HEK293T (cell line): Measurements from ENCODE around the gene HDAC9.

ENCODE experiments used
- CTCF ChIA-PET: fragments of 350-600 bp; formaldehyde crosslinking; extraction: SDS; loops from one replicate; lab custom pipeline; 2021; ENCODE audit warnings: antibody characterized with exemption, inconsistent platforms; lab: Yijun Ruan, JAX
- POLR2A ChIA-PET: fragments of 350-600 bp; formaldehyde crosslinking; extraction: SDS; loops from one replicate; lab custom pipeline; 2020; ENCODE audit warnings: antibody characterized with exemption, inconsistent platforms; lab: Yijun Ruan, JAX
- DNase-seq: peaks from one replicate; pipeline ENCODE4 v3.0.0; 2012; ENCODE audit warnings: mixed read lengths; ENCODE audit errors: extremely low spot score
- ARNT ChIP-seq: fragments of 450-650 bp; IDR thresholded peaks from 2 replicates; pipeline ENCODE4 v1.6.1; 2017; ENCODE audit warnings: mild to moderate bottlenecking
- BHLHE40 ChIP-seq: fragments of 450-650 bp; IDR thresholded peaks from 2 replicates; pipeline ENCODE4 v1.6.1; 2016; ENCODE audit warnings: mild to moderate bottlenecking, moderate library complexity, borderline replicate concordance
- CTBP1 ChIP-seq: fragments of 450-650 bp; IDR thresholded peaks from 2 replicates; pipeline ENCODE4 v1.6.1; 2016; ENCODE audit warnings: borderline replicate concordance
- ELF4 ChIP-seq: fragments of 450-650 bp; IDR thresholded peaks from 2 replicates; pipeline ENCODE4 v1.6.1; 2017; ENCODE audit warnings: antibody characterized with exemption
- FOXA1 ChIP-seq: fragments of 450-650 bp; IDR thresholded peaks from 2 replicates; pipeline ENCODE4 v1.6.1; 2016; ENCODE audit warnings: mild to moderate bottlenecking
- FOXK2 ChIP-seq: fragments of 450-650 bp; IDR thresholded peaks from 2 replicates; pipeline ENCODE4 v1.6.1; 2016; ENCODE audit warnings: mild to moderate bottlenecking
- FOXM1 ChIP-seq: fragments of 450-650 bp; IDR thresholded peaks from 2 replicates; pipeline ENCODE4 v1.6.1; 2017; ENCODE audit warnings: mild to moderate bottlenecking, borderline replicate concordance
- HDGF ChIP-seq: fragments of 450-650 bp; IDR thresholded peaks from 2 replicates; pipeline ENCODE4 v1.6.1; 2017; ENCODE audit warnings: antibody characterized with exemption, borderline replicate concordance
- L3MBTL2 ChIP-seq: fragments of 450-650 bp; conservative IDR thresholded peaks from 2 replicates; pipeline ENCODE4 v1.6.1; 2016; ENCODE audit warnings: mild to moderate bottlenecking
- LEF1 ChIP-seq: fragments of 450-650 bp; IDR thresholded peaks from 2 replicates; pipeline ENCODE4 v1.6.1; 2017; ENCODE audit warnings: mild to moderate bottlenecking, borderline replicate concordance
- NFRKB ChIP-seq: fragments of 450-650 bp; IDR thresholded peaks from 2 replicates; pipeline ENCODE4 v1.6.1; 2016; ENCODE audit warnings: mild to moderate bottlenecking, moderate library complexity
- PKNOX1 ChIP-seq: fragments of 450-650 bp; IDR thresholded peaks from 2 replicates; pipeline ENCODE4 v1.6.1; 2016
- SP1 ChIP-seq: fragments of 450-650 bp; IDR thresholded peaks from 2 replicates; pipeline ENCODE4 v1.6.1; 2017
- SUZ12 ChIP-seq: fragments of 450-650 bp; IDR thresholded peaks from 2 replicates; pipeline ENCODE4 v1.6.1; 2016; ENCODE audit warnings: mild to moderate bottlenecking
- TARDBP ChIP-seq: fragments of 450-650 bp; IDR thresholded peaks from 2 replicates; pipeline ENCODE4 v1.6.1; 2016
- ZNF384 ChIP-seq: fragments of 450-650 bp; IDR thresholded peaks from 2 replicates; pipeline ENCODE4 v1.6.1; 2016

HDAC9 gene

DNA sequence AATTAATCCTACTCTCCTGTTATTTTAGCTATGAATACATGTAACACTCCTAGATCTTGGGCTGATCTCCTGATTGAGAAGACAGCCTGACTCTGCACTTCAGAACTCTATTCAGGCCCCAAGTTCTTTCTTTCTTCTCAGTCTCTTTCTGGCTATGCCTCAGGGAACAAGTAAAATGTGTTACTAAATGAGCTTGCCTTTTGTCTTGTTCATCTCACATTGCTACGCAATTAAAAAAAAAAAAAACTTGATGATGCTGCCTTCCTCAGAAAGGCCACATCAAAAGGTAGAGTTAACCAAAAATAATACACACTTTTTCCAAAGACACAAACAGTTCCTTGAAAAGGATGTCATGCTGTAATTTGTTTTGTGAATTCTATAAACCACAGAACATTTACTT lies 363.8 kb downstream of the HDAC9 start:
- ChIA-PET CTCF (no interaction called here), POLR2A (no interaction called here)
- TF ChIP-seq L3MBTL2 (no peak), ZNF384 (no peak), BHLHE40 (no peak), LEF1 (no peak), CTBP1 (no peak), FOXK2 (no peak), ELF4 (no peak), FOXA1 (no peak), FOXM1 (no peak), SUZ12 (no peak), PKNOX1 (no peak), NFRKB (no peak), HDGF (no peak), ARNT (no peak), TARDBP (no peak), SP1 (no peak)
- DNase-seq: no peak

DNA sequence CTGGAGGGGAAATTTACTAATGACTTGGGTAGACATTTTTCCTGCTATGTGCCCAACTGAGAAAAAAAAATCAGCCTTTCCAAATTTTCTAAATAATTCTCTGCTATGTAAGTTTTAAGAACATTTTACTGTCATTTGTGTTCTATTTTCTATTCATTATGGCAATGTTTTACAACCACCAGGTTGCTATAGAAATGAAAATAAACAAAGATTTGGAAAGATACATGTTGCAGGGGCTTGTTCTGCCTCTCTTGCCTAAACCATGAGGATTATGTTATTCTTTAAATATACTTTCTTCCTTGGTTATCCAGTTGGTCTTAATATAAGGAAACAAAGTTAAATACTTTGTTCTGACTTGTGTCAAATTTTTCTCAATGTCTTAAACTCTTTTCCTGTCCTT lies 364.7 kb downstream of the HDAC9 start:
- ChIA-PET CTCF (no interaction called here), POLR2A (no interaction called here)
- TF ChIP-seq LEF1 (no peak), FOXM1 (no peak), L3MBTL2 (no peak)
- DNase-seq: no peak

- no peak for DNase-seq
- POLR2A ChIA-PET: no interaction called here
- no peak for TF ChIP-seq PKNOX1
- TF ChIP-seq ARNT: no peak
- no peak for TF ChIP-seq BHLHE40
- no peak for TF ChIP-seq LEF1
- TF ChIP-seq CTBP1: no peak
- TF ChIP-seq FOXK2: no peak
- no peak for TF ChIP-seq L3MBTL2
- no peak for TF ChIP-seq ZNF384
- TF ChIP-seq FOXM1: no peak
- no peak for TF ChIP-seq NFRKB
- no peak for TF ChIP-seq FOXA1
- CTCF ChIA-PET: no interaction called here
Measured at GRCh38 chr7:18861514-18862118, 366.1 kb downstream of the HDAC9 start.

GRCh38 chr7:18864967-18865366 lies 369.4 kb downstream of the HDAC9 start:
- TF ChIP-seq TARDBP: no peak
- no peak for TF ChIP-seq PKNOX1
- TF ChIP-seq L3MBTL2: no peak
- no peak for TF ChIP-seq ARNT
- TF ChIP-seq ELF4: no peak
- no peak for TF ChIP-seq ZNF384
- TF ChIP-seq NFRKB: no peak
- no peak for TF ChIP-seq BHLHE40
- no peak for TF ChIP-seq FOXM1
- TF ChIP-seq FOXA1: no peak
- TF ChIP-seq LEF1: no peak
- no peak for TF ChIP-seq HDGF
- no peak for TF ChIP-seq SUZ12
- TF ChIP-seq FOXK2: no peak
- no peak for TF ChIP-seq SP1
- no peak for TF ChIP-seq CTBP1
- ChIA-PET CTCF (no interaction called here), POLR2A (no interaction called here)
- DNase-seq: no peak

GRCh38 chr7:18866359-18867036 lies 370.9 kb downstream of the HDAC9 start:
- POLR2A ChIA-PET: no interaction called here
- TF ChIP-seq BHLHE40 (no peak), ARNT (no peak), TARDBP (no peak), NFRKB (no peak), SUZ12 (no peak), FOXM1 (no peak), SP1 (no peak), CTBP1 (no peak), HDGF (no peak)
- CTCF ChIA-PET: no interaction called here
- DNase-seq: no peak

GRCh38 chr7:18872344-18872743 lies 376.8 kb downstream of the HDAC9 start:
- ChIA-PET POLR2A (no interaction called here), CTCF (no interaction called here)
- DNase-seq: no peak
- TF ChIP-seq ELF4 (no peak), TARDBP (no peak), FOXM1 (no peak), NFRKB (no peak), FOXK2 (no peak), HDGF (no peak), LEF1 (no peak), BHLHE40 (no peak), SP1 (no peak)
